Ovary (tissue), 9 donors: ENCODE measurements around the gene CNNM3. TPM values are rescaled to one million over a fixed set of nuclear protein-coding genes. Genes with fewer than 3 reads are reported as not detected.
A peak's percentile ranks its signal among the peaks of the same experiment; 100 is the strongest.
"Not testable (repeated sequence)": the region's sequence is repeated elsewhere in the genome, so short reads cannot be mapped to it uniquely, and the experiment has no call there.

Source experiments
- DNase-seq, 5 donors: peaks; one replicate each; pipeline ENCODE4 v3.0.0-alpha.2; 2019 to 2020
- H3K27ac ChIP-seq, 2 donors: fragments of 200-600 bp; one replicate each; pipeline versions ENCODE4 v1.5.1 to v1.8.0; 2019 to 2022
- H3K27me3 ChIP-seq: fragments of 200-600 bp; one replicate; pipeline ENCODE4 v1.8.0; 2022
- H3K36me3 ChIP-seq: fragments of 200-600 bp; sonication (generic); one replicate; pipeline ENCODE4 v1.5.1; 2019
- H3K4me1 ChIP-seq: one replicate; pipeline ENCODE4 v1.8.1; 2013; ENCODE audit warnings: mild to moderate bottlenecking, moderate library complexity; ENCODE audit not compliant: insufficient read depth
- H3K4me3 ChIP-seq: fragments of 200-600 bp; sonication (generic); one replicate; pipeline ENCODE4 v1.5.1; 2017
- H3K9me3 ChIP-seq, 2 donors: fragments of 200-600 bp in 1 of 2; sonication (generic) in 1 of 2; one replicate each; pipeline versions ENCODE4 v1.5.1 to v1.8.1; 2013 to 2019; ENCODE audit warnings: mild to moderate bottlenecking in 1 of 2, moderate library complexity in 1 of 2
- CTCF ChIP-seq, 3 donors: fragments of 450-650 bp in 2 of 3; fragments of 200-600 bp in 1 of 3; IDR thresholded peaks; one replicate each; pipeline versions ENCODE4 v1.5.1 to v1.8.0; 2016 to 2022; ENCODE audit warnings: antibody characterized with exemption in 3 of 3, mild to moderate bottlenecking in 1 of 3
- EP300 ChIP-seq: sonication (generic); formaldehyde crosslinking; IDR thresholded peaks from one replicate; pipeline ENCODE4 v1.6.1; 2017; ENCODE audit warnings: antibody characterized with exemption
- POLR2A ChIP-seq: fragments of 450-650 bp; IDR thresholded peaks from one replicate; pipeline ENCODE4 v1.6.1; 2017; ENCODE audit warnings: antibody characterized with exemption, mild to moderate bottlenecking, moderate library complexity
- WGBS, 3 donors: extraction: QIAGEN DNeasy Blood & Tissue Kit in 1 of 3; methylation state at CpG; one replicate each; pipeline versions ENCODE4 v1.1.5 to v1.1.7; 2013 to 2017; 5-methylcytosine and 5-hydroxymethylcytosine counted together
- intact Hi-C, 4 donors: fragments of 100-400 bp; cut with DNase I; formaldehyde crosslinking; loops; one replicate each; pipeline versions ENCODE4 v1.11.0 to v1.15.1; 2022 to 2023
- polyA plus RNA-seq, 2 donors: library from polyadenylated mRNA; stranded (reverse); fragments of 200-250 nt in 1 of 2; fragments of 350-450 nt in 1 of 2; fragmentation: Illumina TruSeq in 1 of 2; extraction: RNeasy Lipid Tissue Mini Kit (QIAGEN cat#74804) in 1 of 2; gene quantifications; one replicate each; pipeline ENCODE4 v1.2.3, GENCODE V29; 2013 to 2014
- total RNA-seq, 7 donors: library from RNA; depleted of rRNA in 2 of 7; stranded (reverse); fragments of >200 nt in 2 of 7; fragmentation: NEBNext Ultra II Directional in 3 of 7; extraction: Animal tissue kit (Norgen Biotek cat#: 25700) in 3 of 7; gene quantifications; one replicate each; pipeline versions ENCODE4 v1.1.0 to v1.2.4, GENCODE V29; 2016 to 2023
- donor health status: DM: no; HTN: no; CAD: no; lungs with moderate emphysema.
- donor health status: DM: no; HTN: no; CAD: no.
- donor health status: Bipolar disorder and iron deficiency.
- donor health status: DM: yes; HTN: yes; CAD: no.
- donor health status: DM: no; HTN: no; CAD: no.
- donor health status: DM: yes; HTN: yes; CAD: no.

CNNM3 gene
- total and polyA plus RNA-seq, 9 donors = 13.0 to 23.1 (median 16.6) TPM

DNA sequence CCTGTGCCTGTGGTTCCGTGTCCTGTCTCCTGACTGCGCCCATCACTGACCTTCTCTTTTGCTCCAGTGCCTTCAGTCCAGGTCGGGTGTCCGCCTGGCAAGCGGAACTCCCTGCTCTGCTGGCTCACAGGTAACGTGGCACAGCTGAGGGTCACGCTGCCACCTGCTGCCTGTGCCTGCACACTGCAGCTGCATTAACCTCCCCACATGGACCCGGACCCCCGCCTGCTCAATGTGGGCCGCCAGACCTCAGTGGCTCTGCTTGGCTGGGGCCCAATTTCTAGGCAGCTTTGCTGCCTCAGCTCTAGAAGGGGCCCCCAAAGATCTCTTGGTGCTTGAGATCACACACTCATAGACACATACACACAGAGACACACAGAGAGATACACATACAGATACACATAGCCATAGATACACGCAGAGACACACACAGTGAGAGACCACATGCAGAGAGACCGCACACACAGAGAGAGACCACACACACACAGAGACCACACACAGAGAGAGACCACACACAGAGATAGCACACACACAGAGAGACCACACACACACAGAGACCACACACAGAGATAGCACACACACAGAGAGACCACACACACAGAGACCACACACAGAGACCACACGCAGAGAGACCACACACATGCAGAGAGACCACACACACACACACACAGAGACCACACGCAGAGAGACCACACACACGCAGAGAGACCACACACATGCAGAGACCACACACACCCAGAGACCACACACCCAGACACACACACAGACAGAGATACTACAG lies 14.9 kb upstream of the CNNM3 start:
- no peaks in the 10 kb centered on the region for H3K27me3 ChIP-seq
- no peak overlapping the region for H3K27ac ChIP-seq
- H3K4me1 ChIP-seq = no peaks in the 10 kb centered on the region
- 60 to 67% (median 61%) methylated on average over 15 of the region's 15 CpGs for WGBS, 3 donors
- TF ChIP-seq EP300 (no peak), CTCF (IDR thresholded peaks at IDR 0.05) (peak; percentile 43 to 60 (median 58)), POLR2A (no peak)
- no peak overlapping the region for H3K4me3 ChIP-seq
- no peaks in the 10 kb centered on the region for H3K36me3 ChIP-seq
- intact Hi-C loops = loop anchor here in 1 of 4 donors (5.0 kb wide), 1 partner anchor 269 kb away; no protein-coding TSS in a partner anchor
- H3K9me3 ChIP-seq = no peaks in the 10 kb centered on the region
- peak; percentile 66 to 79 (median 72) for DNase-seq

GRCh38 chr2:96801786-96802595 lies 14.1 kb upstream of the CNNM3 start:
- intact Hi-C loops = loop anchor here in 1 of 4 donors (5.0 kb wide), 1 partner anchor 270 kb away; no protein-coding TSS in a partner anchor
- H3K36me3 ChIP-seq = no peaks in the 10 kb centered on the region
- 91 to 94% (median 92%) methylated on average over 10 of the region's 10 CpGs for WGBS, 3 donors
- no peaks in the 10 kb centered on the region for H3K4me1 ChIP-seq
- H3K27ac ChIP-seq = no peak overlapping the region
- no peak overlapping the region for H3K4me3 ChIP-seq
- H3K27me3 ChIP-seq = no peaks in the 10 kb centered on the region
- TF ChIP-seq EP300 = no peak
- TF ChIP-seq CTCF (IDR thresholded peaks at IDR 0.05) = no peak
- TF ChIP-seq POLR2A = no peak
- no peaks in the 10 kb centered on the region for H3K9me3 ChIP-seq
- DNase-seq = no peak

DNA sequence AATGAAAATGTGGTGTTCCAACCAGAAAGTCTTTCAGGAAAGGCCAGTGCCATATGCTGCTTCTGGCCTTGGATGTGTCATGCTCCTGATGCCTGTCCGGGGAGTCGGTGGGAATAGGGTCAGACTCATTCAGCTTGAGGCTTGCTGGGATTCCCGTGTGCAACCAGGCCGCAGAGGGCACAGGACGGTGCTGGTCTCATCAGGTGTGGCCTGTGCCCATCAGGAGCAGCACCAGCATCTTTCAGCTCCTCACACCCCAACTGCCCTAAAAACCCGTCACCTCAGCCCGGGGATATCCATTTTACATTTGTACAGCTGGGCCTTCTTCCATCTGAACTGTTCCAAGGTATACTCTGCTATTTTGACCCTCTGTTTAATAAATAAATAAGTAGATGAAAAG lies 13.3 kb upstream of the CNNM3 start:
- Histone ChIP-seq H3K27me3 (no peaks in the 10 kb centered on the region), H3K9me3 (no peaks in the 10 kb centered on the region), H3K36me3 (no peaks in the 10 kb centered on the region), H3K4me1 (no peaks in the 10 kb centered on the region), H3K27ac (no peak overlapping the region), H3K4me3 (no peak overlapping the region)
- no peak for TF ChIP-seq CTCF (IDR thresholded peaks at IDR 0.05)
- TF ChIP-seq EP300 = no peak
- no peak for TF ChIP-seq POLR2A
- no peak for DNase-seq
- WGBS, 3 donors = 90 to 93% (median 92%) methylated on average over 7 of the region's 7 CpGs
- intact Hi-C loops = loop anchor here in 1 of 4 donors (5.0 kb wide), 1 partner anchor 270 kb away; no protein-coding TSS in a partner anchor

GRCh38 chr2:96804986-96805385 lies 11.1 kb upstream of the CNNM3 start:
- intact Hi-C loops = loop anchor here in 1 of 4 donors (5.0 kb wide), 1 partner anchor 273 kb away; no protein-coding TSS in a partner anchor
- H3K27ac ChIP-seq = no peak overlapping the region
- H3K36me3 ChIP-seq = no peaks in the 10 kb centered on the region
- no peaks in the 10 kb centered on the region for H3K4me1 ChIP-seq
- no peaks in the 10 kb centered on the region for H3K27me3 ChIP-seq
- no peak for DNase-seq
- TF ChIP-seq POLR2A (no peak), EP300 (no peak), CTCF (IDR thresholded peaks at IDR 0.05) (no peak)
- H3K4me3 ChIP-seq = no peak overlapping the region
- no peaks in the 10 kb centered on the region for H3K9me3 ChIP-seq

GRCh38 chr2:96805946-96806345 lies 10.1 kb upstream of the CNNM3 start:
- H3K4me1 ChIP-seq, intact Hi-C loops, H3K27me3 ChIP-seq, H3K4me3 ChIP-seq, H3K27ac ChIP-seq, H3K36me3 ChIP-seq, DNase-seq, H3K9me3 ChIP-seq: not testable (repeated sequence)
- WGBS, 3 donors = 83 to 90% (median 88%) methylated on average over 11 to 19 of the region's 20 CpGs
